Mammary epithelial cell (primary cell): ENCODE data around the gene PPP1R10.

Experiments
- EZH2 ChIP-seq: IDR thresholded peaks from 2 replicates; pipeline ENCODE4 v1.6.1; 2012; ENCODE audit warnings: low read length, inconsistent platforms, borderline replicate concordance
- TF ChIP-seq, protein P1 (sequence below), 2 donors: IDR thresholded peaks in 1 of 2; conservative IDR thresholded peaks in 1 of 2; 2 replicates each; pipeline ENCODE4 v1.5.1; 2011 to 2012; ENCODE audit warnings: inconsistent platforms in 2 of 2, low read length in 2 of 2, mild to moderate bottlenecking in 2 of 2, control low read depth in 1 of 2, low read depth in 1 of 2; ENCODE audit not compliant: insufficient read depth in 1 of 2; ENCODE audit errors: extremely low read depth in 1 of 2

DNA sequence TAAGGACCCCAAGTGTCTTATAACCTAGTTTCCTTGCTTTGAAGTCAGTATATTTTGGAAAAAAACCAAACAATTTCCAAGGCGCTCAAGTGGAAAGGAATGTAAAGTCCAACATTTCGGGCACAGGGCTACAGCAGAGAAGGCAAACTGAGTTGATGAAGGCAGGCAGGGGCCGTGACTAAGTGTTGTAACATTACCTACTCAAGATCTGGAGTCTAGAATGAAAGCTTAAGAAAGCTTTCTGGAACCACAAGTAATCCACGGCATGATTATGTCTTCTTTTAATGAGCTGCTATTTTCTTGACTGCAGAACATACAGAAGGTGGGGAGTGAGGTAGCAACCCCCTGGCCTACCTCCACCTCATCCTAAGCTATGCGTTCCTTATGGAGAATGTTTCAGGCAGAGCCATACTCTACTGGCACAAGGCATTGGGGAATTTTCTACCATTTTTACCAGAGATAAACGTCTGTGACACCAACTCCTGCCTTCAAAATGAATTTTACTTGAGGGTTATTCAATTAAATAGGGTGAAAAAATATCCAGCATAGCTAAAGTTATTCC, 4.3 kb downstream of the PPP1R10 start:
- TF ChIP-seq EZH2 = no peak
- TF ChIP-seq, protein P1, sequence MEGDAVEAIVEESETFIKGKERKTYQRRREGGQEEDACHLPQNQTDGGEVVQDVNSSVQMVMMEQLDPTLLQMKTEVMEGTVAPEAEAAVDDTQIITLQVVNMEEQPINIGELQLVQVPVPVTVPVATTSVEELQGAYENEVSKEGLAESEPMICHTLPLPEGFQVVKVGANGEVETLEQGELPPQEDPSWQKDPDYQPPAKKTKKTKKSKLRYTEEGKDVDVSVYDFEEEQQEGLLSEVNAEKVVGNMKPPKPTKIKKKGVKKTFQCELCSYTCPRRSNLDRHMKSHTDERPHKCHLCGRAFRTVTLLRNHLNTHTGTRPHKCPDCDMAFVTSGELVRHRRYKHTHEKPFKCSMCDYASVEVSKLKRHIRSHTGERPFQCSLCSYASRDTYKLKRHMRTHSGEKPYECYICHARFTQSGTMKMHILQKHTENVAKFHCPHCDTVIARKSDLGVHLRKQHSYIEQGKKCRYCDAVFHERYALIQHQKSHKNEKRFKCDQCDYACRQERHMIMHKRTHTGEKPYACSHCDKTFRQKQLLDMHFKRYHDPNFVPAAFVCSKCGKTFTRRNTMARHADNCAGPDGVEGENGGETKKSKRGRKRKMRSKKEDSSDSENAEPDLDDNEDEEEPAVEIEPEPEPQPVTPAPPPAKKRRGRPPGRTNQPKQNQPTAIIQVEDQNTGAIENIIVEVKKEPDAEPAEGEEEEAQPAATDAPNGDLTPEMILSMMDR (conservative IDR thresholded peaks at IDR 0.05 in 1 of 2, IDR thresholded peaks at IDR 0.05 in 1 of 2; ENCODE audit: extremely low read depth in 1 of 2, insufficient read depth in 1 of 2, low read depth in 1 of 2, low read length in 2 of 2) = no peak
